SK-N-MC (cell line): ENCODE data around the gene CHSY1.

Experiments
- EZH2 ChIP-seq: fragments of 200-600 bp; sonication (generic); IDR thresholded peaks from one replicate; pipeline ENCODE4 v1.6.1; 2017; ENCODE audit warnings: antibody characterized with exemption
- FOXP2 ChIP-seq: optimal IDR thresholded peaks from 2 replicates; pipeline ENCODE3; 2011; ENCODE audit warnings: mild to moderate bottlenecking, moderate library complexity; ENCODE audit not compliant: insufficient read depth; ENCODE audit errors: extremely low read length, control extremely low read depth
- POLR2AphosphoS5 ChIP-seq: IDR thresholded peaks from 2 replicates; pipeline ENCODE4 v1.6.1; 2012; ENCODE audit warnings: mild to moderate bottlenecking, low read depth, low read length, borderline replicate concordance

DNA sequence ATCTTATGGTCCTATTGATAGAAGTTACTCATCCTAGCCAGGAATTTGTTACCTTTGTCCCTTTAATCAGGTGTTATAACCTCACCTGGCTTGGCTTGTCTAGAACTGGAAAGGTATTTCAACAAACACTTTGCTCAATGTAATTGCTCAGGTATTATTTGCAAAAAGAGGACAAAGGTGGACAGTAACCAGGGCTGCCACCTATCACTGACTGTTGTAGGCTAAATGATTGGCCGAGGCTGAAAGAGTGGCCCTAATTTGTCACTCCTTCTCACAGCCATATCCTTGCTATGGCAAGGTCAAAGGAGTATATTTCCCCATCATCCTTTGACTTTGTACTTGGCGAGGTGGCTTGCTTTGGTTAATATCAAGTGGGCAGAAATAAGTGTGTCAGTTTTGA is 28.2 kb upstream of the CHSY1 start:
- TF ChIP-seq FOXP2 (no peak), POLR2AphosphoS5 (no peak), EZH2 (no peak)
